GM12892 (cell line): ENCODE data around the gene ZNF446.

ENCODE experiments used
- POLR2A ChIP-seq: IDR thresholded peaks from 2 replicates; pipeline ENCODE4 v1.6.1; 2011; ENCODE audit warnings: low read depth, low read length, control low read depth
- POLR2AphosphoS5 ChIP-seq: IDR thresholded peaks from 2 replicates; pipeline ENCODE4 v1.6.1; 2011; ENCODE audit warnings: low read depth, low read length, control low read depth
- TAF1 ChIP-seq: IDR thresholded peaks from 2 replicates; pipeline ENCODE4 v1.6.1; 2011; ENCODE audit warnings: low read depth, mild to moderate bottlenecking, control low read depth, low read length, borderline replicate concordance

GRCh38 chr19:58477130-58477529 is 978 bp downstream of the ZNF446 start:
- no peak for TF ChIP-seq POLR2A
- no peak for TF ChIP-seq POLR2AphosphoS5
- TF ChIP-seq TAF1, result no peak
